GM12878 (cell line): ENCODE data around the gene ERC1. TPM values are rescaled to one million over a fixed set of nuclear protein-coding genes. Genes with fewer than 3 reads are reported as not detected.

ENCODE experiments used
- RAD21 ChIP-seq: IDR thresholded peaks from 2 replicates; pipeline ENCODE4 v1.6.1; 2011; ENCODE audit warnings: mild to moderate bottlenecking, low read depth, low read length, moderate library complexity; ENCODE audit not compliant: insufficient read depth
- SKIL ChIP-seq: fragments of 450-650 bp; IDR thresholded peaks from 2 replicates; pipeline ENCODE4 v1.6.1; 2017; ENCODE audit warnings: mild to moderate bottlenecking, low read depth, inconsistent platforms; ENCODE audit not compliant: poor library complexity, severe bottlenecking
- TCF7 ChIP-seq: IDR thresholded peaks from 2 replicates; pipeline ENCODE4 v1.6.1; 2014; ENCODE audit warnings: antibody characterized with exemption, borderline replicate concordance
- polyA plus RNA-seq, 11 experiments: library from polyadenylated mRNA; depleted of rRNA in 4 of 11; unstranded in 6 of 11; stranded (reverse) in 5 of 11; fragments of >200 nt; fragmentation: Nextera tagmentation in 4 of 11; fragmentation: Illumina TruSeq in 1 of 11; extraction: Ambion mirVana in 4 of 11; extraction: Trizol in 1 of 11; gene quantifications; 1 replicate in 1 of 11; 2 replicates in 10 of 11; pipeline versions ENCODE4 v1.2.1 to v1.2.3, GENCODE V29; 2011 to 2016; ENCODE audit warnings: inconsistent platforms in 2 of 11, missing spikeins in 2 of 11, low read depth in 1 of 11
- total RNA-seq, 4 experiments: library from RNA; depleted of rRNA in 3 of 4; stranded (reverse); fragments of >200 nt in 3 of 4; fragmentation: Illumina TruSeq in 1 of 4; extraction: Trizol in 1 of 4; gene quantifications; 2 replicates each; pipeline versions ENCODE4 v1.2.1 to v1.2.3, GENCODE V29; 2013 to 2021
- TF ChIP-seq, protein P1 (sequence below): IDR thresholded peaks from 2 replicates; pipeline ENCODE4 v1.6.1; 2012; ENCODE audit warnings: low read length, inconsistent platforms
- TF ChIP-seq, protein P2 (sequence below): IDR thresholded peaks from 2 replicates; pipeline ENCODE4 v1.6.1; 2011; ENCODE audit warnings: low read depth, mild to moderate bottlenecking, low read length, moderate library complexity, borderline replicate concordance; ENCODE audit errors: extremely low read depth
- TF ChIP-seq, protein P3 (sequence below): fragments of 450-650 bp; IDR thresholded peaks from 2 replicates; pipeline ENCODE4 v1.6.1; 2018; ENCODE audit warnings: borderline replicate concordance, mild to moderate bottlenecking; ENCODE audit not compliant: partially characterized antibody

Gene ERC1
- total and polyA plus RNA-seq, 10 of the 15 experiments (the other 5 are each of a cell fraction or from before 2014, with no cell fraction given): 0.75 to 8.0 (median 5.0) TPM

DNA sequence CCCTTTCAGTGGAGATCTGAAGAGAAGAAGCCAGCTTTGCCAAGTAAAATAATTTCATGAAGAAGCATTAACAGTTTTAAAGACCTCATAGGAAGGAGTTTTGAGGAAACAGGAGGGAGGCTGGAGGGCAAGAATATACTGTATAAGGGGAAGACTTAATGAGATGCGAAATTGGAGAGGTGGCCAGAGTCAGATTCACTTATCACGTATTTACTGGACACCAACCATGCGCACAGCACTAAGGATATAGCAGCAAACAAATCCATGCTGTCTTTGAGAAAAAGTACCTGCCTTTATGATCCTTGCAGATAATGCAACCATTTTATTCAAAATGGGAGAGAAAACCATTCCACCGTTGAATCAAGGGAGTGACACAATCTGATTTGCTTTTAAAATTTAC is 100.3 kb downstream of the ERC1 start (continued):
- TF ChIP-seq, protein P1, sequence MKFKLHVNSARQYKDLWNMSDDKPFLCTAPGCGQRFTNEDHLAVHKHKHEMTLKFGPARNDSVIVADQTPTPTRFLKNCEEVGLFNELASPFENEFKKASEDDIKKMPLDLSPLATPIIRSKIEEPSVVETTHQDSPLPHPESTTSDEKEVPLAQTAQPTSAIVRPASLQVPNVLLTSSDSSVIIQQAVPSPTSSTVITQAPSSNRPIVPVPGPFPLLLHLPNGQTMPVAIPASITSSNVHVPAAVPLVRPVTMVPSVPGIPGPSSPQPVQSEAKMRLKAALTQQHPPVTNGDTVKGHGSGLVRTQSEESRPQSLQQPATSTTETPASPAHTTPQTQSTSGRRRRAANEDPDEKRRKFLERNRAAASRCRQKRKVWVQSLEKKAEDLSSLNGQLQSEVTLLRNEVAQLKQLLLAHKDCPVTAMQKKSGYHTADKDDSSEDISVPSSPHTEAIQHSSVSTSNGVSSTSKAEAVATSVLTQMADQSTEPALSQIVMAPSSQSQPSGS: no peak
- TF ChIP-seq SKIL (no peak), RAD21 (no peak), TCF7 (no peak)
- TF ChIP-seq, protein P2, sequence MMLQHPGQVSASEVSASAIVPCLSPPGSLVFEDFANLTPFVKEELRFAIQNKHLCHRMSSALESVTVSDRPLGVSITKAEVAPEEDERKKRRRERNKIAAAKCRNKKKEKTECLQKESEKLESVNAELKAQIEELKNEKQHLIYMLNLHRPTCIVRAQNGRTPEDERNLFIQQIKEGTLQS: no peak
- TF ChIP-seq, protein P3, sequence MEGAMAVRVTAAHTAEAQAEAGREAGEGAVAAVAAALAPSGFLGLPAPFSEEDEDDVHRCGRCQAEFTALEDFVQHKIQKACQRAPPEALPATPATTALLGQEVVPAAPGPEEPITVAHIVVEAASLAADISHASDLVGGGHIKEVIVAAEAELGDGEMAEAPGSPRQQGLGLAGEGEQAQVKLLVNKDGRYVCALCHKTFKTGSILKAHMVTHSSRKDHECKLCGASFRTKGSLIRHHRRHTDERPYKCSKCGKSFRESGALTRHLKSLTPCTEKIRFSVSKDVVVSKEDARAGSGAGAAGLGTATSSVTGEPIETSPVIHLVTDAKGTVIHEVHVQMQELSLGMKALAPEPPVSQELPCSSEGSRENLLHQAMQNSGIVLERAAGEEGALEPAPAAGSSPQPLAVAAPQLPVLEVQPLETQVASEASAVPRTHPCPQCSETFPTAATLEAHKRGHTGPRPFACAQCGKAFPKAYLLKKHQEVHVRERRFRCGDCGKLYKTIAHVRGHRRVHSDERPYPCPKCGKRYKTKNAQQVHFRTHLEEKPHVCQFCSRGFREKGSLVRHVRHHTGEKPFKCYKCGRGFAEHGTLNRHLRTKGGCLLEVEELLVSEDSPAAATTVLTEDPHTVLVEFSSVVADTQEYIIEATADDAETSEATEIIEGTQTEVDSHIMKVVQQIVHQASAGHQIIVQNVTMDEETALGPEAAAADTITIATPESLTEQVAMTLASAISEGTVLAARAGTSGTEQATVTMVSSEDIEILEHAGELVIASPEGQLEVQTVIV: no peak
